ENCODE measurements around the gene NTN1. TPM values are rescaled to one million over a fixed set of nuclear protein-coding genes. Genes with fewer than 3 reads are reported as not detected.

The NTN1 gene
- total RNA-seq, 2 experiments from 2014 or later, result 1.2 to 1.3 TPM

DNA sequence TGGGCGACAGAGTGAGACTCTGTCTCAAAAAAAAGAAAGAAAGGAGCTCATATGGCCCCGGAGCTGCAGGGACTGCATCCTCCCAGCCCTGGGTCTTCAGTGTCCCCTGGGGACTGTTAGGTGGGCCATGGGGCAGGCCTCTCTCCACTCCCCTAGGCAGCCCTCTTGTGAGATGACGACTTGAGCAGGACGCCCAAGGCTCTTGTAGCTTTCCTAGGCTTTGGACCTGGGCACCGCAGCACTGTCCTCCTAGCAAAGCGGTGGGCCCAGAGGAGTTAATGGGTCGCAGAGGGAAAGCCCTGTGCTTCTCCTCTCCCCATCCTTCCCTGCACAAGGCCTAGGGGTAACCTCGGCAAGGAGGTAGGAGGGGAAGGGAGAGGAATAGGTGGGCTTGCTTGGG, 202.2 kb downstream of the NTN1 start:
- CTCF ChIA-PET, result interaction anchor here (1.0 to 1.4 kb wide), 2 partner anchors 22 to 69 kb away, joined by 3 read pairs; no protein-coding TSS in a partner anchor
- Mint-ChIP-seq H3K4me1 (ENCODE audit: low read depth) (peaks cover 3% of the 10 kb centered on the region), H3K27ac (no peak overlapping the region), H3K27me3 (no peaks in the 10 kb centered on the region), H3K36me3 (ENCODE audit: low read depth) (no peaks in the 10 kb centered on the region), H3K9me3 (no peaks in the 10 kb centered on the region), H3K4me3 (no peak overlapping the region)
- intact Hi-C loops (cut with micrococcal nuclease), result no loop called here
- POLR2A ChIA-PET, result interaction anchor here (1.7 kb wide), 1 partner anchor 29 kb away, joined by 7 read pairs; no protein-coding TSS in a partner anchor
- TF ChIP-seq, protein P1, sequence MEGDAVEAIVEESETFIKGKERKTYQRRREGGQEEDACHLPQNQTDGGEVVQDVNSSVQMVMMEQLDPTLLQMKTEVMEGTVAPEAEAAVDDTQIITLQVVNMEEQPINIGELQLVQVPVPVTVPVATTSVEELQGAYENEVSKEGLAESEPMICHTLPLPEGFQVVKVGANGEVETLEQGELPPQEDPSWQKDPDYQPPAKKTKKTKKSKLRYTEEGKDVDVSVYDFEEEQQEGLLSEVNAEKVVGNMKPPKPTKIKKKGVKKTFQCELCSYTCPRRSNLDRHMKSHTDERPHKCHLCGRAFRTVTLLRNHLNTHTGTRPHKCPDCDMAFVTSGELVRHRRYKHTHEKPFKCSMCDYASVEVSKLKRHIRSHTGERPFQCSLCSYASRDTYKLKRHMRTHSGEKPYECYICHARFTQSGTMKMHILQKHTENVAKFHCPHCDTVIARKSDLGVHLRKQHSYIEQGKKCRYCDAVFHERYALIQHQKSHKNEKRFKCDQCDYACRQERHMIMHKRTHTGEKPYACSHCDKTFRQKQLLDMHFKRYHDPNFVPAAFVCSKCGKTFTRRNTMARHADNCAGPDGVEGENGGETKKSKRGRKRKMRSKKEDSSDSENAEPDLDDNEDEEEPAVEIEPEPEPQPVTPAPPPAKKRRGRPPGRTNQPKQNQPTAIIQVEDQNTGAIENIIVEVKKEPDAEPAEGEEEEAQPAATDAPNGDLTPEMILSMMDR (IDR thresholded peaks at IDR 0.05), result no peak
- no peak for DNase-seq
- no peak for ATAC-seq

- Mint-ChIP-seq H3K4me1 (ENCODE audit: low read depth) (peaks cover 3% of the 10 kb centered on the region), H3K36me3 (ENCODE audit: low read depth) (no peaks in the 10 kb centered on the region), H3K27ac (no peak overlapping the region), H3K9me3 (no peaks in the 10 kb centered on the region), H3K4me3 (no peak overlapping the region), H3K27me3 (no peaks in the 10 kb centered on the region)
- CTCF ChIA-PET, result no interaction called here
- TF ChIP-seq, protein P1 (IDR thresholded peaks at IDR 0.05), result no peak
- ATAC-seq (no peak), DNase-seq (no peak)
- POLR2A ChIA-PET, result interaction anchor here (1.7 kb wide), 1 partner anchor 28 kb away, joined by 7 read pairs; no protein-coding TSS in a partner anchor
- intact Hi-C loops (cut with micrococcal nuclease), result no loop called here
Observed at GRCh38 chr17:9224485-9224884, 203.2 kb downstream of the NTN1 start.

- ChIA-PET CTCF (no interaction called here), POLR2A (no interaction called here)
Observed at GRCh38 chr17:9225305-9226101, 204.2 kb downstream of the NTN1 start.

GRCh38 chr17:9226130-9226793, 205.0 kb downstream of the NTN1 start:
- Mint-ChIP-seq H3K36me3 (ENCODE audit: low read depth) (no peaks in the 10 kb centered on the region), H3K4me1 (ENCODE audit: low read depth) (peaks cover 3% of the 10 kb centered on the region), H3K27ac (no peak overlapping the region), H3K4me3 (no peak overlapping the region), H3K9me3 (no peaks in the 10 kb centered on the region), H3K27me3 (no peaks in the 10 kb centered on the region)
- no peak for DNase-seq
- TF ChIP-seq, protein P1 (IDR thresholded peaks at IDR 0.05), result no peak
- ChIA-PET CTCF (no interaction called here), POLR2A (no interaction called here)
- ATAC-seq, result peak; percentile 8
- intact Hi-C loops (cut with micrococcal nuclease), result no loop called here

More at GRCh38 chr17:9225305-9226101, 204.2 kb downstream of the NTN1 start:
- no peak for DNase-seq
- Mint-ChIP-seq H3K4me3 (no peak overlapping the region), H3K27me3 (no peaks in the 10 kb centered on the region), H3K36me3 (ENCODE audit: low read depth) (no peaks in the 10 kb centered on the region), H3K27ac (no peak overlapping the region), H3K9me3 (no peaks in the 10 kb centered on the region), H3K4me1 (ENCODE audit: low read depth) (peaks cover 3% of the 10 kb centered on the region)
- ATAC-seq, result no peak
- TF ChIP-seq, protein P1 (IDR thresholded peaks at IDR 0.05), result no peak
- intact Hi-C loops (cut with micrococcal nuclease), result no loop called here

- CTCF ChIA-PET, result no interaction called here
- intact Hi-C loops (cut with micrococcal nuclease), result no loop called here
- no peak overlapping the region for H3K4me3 Mint-ChIP-seq
- no peaks in the 10 kb centered on the region for H3K36me3 Mint-ChIP-seq (ENCODE audit: low read depth)
- no peaks in the 10 kb centered on the region for H3K9me3 Mint-ChIP-seq
- POLR2A ChIA-PET, result no interaction called here
- H3K4me1 Mint-ChIP-seq (ENCODE audit: low read depth), result peaks cover 3% of the 10 kb centered on the region
- peak; percentile 77 for DNase-seq
- no peaks in the 10 kb centered on the region for H3K27me3 Mint-ChIP-seq
- ATAC-seq, result peak; percentile 55
- TF ChIP-seq, protein P1 (IDR thresholded peaks at IDR 0.05), result no peak
- no peak overlapping the region for H3K27ac Mint-ChIP-seq
Observed at GRCh38 chr17:9226794-9227135, 205.5 kb downstream of the NTN1 start.

All from activated CD8-positive, alpha-beta T cell treated with anti-CD3 and anti-CD28 coated beads for 36 hours (primary cell).